ENCODE measurements around the gene ESRRG.
"Not testable (repeated sequence)": the region's sequence is repeated elsewhere in the genome, so short reads cannot be mapped to it uniquely, and the experiment has no call there.

ESRRG gene

GRCh38 chr1:216535059-216535458, 188.2 kb downstream of the ESRRG start:
- Histone ChIP-seq H3K4me3 (no peak overlapping the region), H3K36me3 (no peaks in the 10 kb centered on the region), H3K4me1 (peaks cover 0 to 8% (median 0%) of the 10 kb centered on the region in 4 donors), H3K9me3 (no peaks in the 10 kb centered on the region), H3K27me3 (no peaks in the 10 kb centered on the region), H3K27ac (no peak overlapping the region)
- intact Hi-C loops (cut with DNase I; ENCODE audit: low total_unique reads), result no loop called here
- DNase-seq, result no peak
- TF ChIP-seq, protein P1, sequence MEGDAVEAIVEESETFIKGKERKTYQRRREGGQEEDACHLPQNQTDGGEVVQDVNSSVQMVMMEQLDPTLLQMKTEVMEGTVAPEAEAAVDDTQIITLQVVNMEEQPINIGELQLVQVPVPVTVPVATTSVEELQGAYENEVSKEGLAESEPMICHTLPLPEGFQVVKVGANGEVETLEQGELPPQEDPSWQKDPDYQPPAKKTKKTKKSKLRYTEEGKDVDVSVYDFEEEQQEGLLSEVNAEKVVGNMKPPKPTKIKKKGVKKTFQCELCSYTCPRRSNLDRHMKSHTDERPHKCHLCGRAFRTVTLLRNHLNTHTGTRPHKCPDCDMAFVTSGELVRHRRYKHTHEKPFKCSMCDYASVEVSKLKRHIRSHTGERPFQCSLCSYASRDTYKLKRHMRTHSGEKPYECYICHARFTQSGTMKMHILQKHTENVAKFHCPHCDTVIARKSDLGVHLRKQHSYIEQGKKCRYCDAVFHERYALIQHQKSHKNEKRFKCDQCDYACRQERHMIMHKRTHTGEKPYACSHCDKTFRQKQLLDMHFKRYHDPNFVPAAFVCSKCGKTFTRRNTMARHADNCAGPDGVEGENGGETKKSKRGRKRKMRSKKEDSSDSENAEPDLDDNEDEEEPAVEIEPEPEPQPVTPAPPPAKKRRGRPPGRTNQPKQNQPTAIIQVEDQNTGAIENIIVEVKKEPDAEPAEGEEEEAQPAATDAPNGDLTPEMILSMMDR (IDR thresholded peaks at IDR 0.05), result no peak

GRCh38 chr1:216533776-216534175, 189.5 kb downstream of the ESRRG start:
- Histone ChIP-seq H3K27ac (no peak overlapping the region), H3K9me3 (no peaks in the 10 kb centered on the region), H3K4me3 (no peak overlapping the region), H3K4me1 (peaks cover 0 to 8% (median 0%) of the 10 kb centered on the region in 4 donors), H3K27me3 (no peaks in the 10 kb centered on the region), H3K36me3 (no peaks in the 10 kb centered on the region)
- intact Hi-C loops (cut with DNase I; ENCODE audit: low total_unique reads), result no loop called here
- TF ChIP-seq, protein P1 (IDR thresholded peaks at IDR 0.05), result no peak
- no peak for DNase-seq

GRCh38 chr1:216532251-216532798, 190.9 kb downstream of the ESRRG start:
- DNase-seq, result no peak
- H3K4me3 ChIP-seq, result no peak overlapping the region
- peaks cover 0 to 8% (median 0%) of the 10 kb centered on the region in 4 donors for H3K4me1 ChIP-seq
- TF ChIP-seq, protein P1 (IDR thresholded peaks at IDR 0.05), result no peak
- H3K27ac ChIP-seq, result no peak overlapping the region
- H3K27me3 ChIP-seq, result no peaks in the 10 kb centered on the region
- H3K9me3 ChIP-seq, result no peaks in the 10 kb centered on the region
- H3K36me3 ChIP-seq, result no peaks in the 10 kb centered on the region
- intact Hi-C loops (cut with DNase I; ENCODE audit: low total_unique reads), result no loop called here

DNA sequence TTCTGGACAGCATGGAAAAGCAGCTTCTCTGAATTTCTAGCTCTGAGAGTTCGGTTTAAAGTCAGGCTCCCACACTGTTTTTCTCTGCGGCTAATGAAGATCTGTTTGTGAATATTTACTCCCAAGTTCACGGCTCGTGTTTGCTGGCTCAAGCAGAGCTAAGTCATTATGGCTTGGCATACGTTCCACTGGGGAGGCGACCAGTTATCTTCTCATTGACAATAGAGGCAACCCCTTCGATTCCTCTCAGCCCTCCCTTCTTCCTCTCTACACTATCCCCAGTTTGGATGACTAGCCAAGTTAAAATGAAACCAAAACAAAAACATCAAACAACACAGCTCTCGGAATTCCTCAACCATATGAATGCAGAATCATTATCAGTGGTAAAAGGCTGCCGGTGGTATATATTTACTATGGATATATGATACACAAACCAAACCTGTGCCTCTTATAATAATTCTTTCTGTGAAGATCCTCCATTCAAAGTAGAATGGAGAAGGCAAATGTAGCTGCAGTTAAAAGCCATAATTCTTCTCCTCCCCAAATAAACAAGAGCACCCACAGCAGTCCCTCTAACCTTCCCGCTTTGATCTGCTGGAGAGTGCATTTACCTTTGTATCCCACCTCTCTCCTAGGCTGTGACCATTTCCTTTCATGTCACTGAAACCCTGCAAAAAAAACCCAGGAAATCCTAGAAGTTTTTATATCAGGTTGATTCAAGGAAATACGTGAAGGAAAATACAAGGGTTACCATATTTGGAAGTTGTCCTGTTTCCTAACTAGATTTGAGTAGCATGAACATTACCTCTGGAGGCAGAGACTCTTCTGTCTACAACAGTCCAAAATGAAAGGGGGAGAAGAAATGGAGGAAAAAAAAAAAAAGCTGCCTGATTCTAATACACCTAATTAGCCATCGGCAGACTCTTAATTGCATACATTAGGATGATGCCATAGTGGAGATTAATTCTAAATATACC, 191.7 kb downstream of the ESRRG start:
- intact Hi-C loops (cut with DNase I; ENCODE audit: low total_unique reads), result no loop called here
- H3K9me3 ChIP-seq, result no peaks in the 10 kb centered on the region
- peaks cover 0 to 8% (median 0%) of the 10 kb centered on the region in 4 donors for H3K4me1 ChIP-seq
- H3K36me3 ChIP-seq, result no peaks in the 10 kb centered on the region
- no peak overlapping the region for H3K27ac ChIP-seq
- no peaks in the 10 kb centered on the region for H3K27me3 ChIP-seq
- TF ChIP-seq, protein P1 (IDR thresholded peaks at IDR 0.05), result no peak
- no peak for DNase-seq
- peak overlapping the region; percentile 28 to 30 for H3K4me3 ChIP-seq

DNA sequence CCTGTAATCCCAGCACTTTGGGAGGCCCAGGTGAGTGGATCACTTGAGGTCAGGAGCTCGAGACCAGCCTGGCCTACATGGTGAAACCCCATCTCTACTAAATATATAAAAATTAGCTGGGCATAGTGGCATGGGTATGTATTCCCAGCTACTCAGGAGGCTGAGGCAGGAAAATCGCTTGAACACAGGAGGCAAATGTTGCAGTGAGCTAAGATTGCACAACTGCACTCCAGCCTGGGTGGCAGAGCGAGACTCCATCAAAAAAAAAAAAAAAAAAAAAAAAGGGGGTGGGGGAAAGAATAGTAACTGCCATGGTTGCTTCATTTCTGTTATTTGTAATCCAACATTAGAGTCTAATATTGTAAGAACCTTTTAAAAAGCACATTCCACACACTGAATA, 193.4 kb downstream of the ESRRG start:
- H3K27ac ChIP-seq; H3K27me3 ChIP-seq; H3K36me3 ChIP-seq; H3K4me3 ChIP-seq; DNase-seq; H3K4me1 ChIP-seq; intact Hi-C loops (cut with DNase I; ENCODE audit: low total_unique reads); H3K9me3 ChIP-seq: not testable (repeated sequence)

- Histone ChIP-seq H3K36me3 (no peaks in the 10 kb centered on the region), H3K9me3 (no peaks in the 10 kb centered on the region), H3K27ac (no peak overlapping the region), H3K4me3 (no peak overlapping the region), H3K27me3 (no peaks in the 10 kb centered on the region), H3K4me1 (peaks cover 0 to 8% (median 0%) of the 10 kb centered on the region in 4 donors)
- TF ChIP-seq, protein P1 (IDR thresholded peaks at IDR 0.05), result no peak
- intact Hi-C loops (cut with DNase I; ENCODE audit: low total_unique reads), result no loop called here
- no peak for DNase-seq
These were observed 194.4 kb downstream of the ESRRG start for GRCh38 chr1:216528816-216529215.

All from tibial artery (tissue), 4 donors.